IMR-90 (cell line): ENCODE results near the gene GPC6. TPM values are rescaled to one million over a fixed set of nuclear protein-coding genes. Genes with fewer than 3 reads are reported as not detected.

ENCODE experiments used
- ATAC-seq: fragments of 200-7000 bp; cut with Tn5 transposase; 2 replicates; pipeline ENCODE4 v1.9.1; 2020; ENCODE audit warnings: low read depth, mild to moderate bottlenecking, moderate library complexity
- BruUV-seq: library from RNA; stranded (reverse); fragments of 400-500 nt; replicated peaks from 2 replicates; lab custom pipeline; 2021; lab: Mats Ljungman, UMichigan
- CTCF ChIA-PET: fragments of 300-600 bp; formaldehyde crosslinking; extraction: SDS; loops from one replicate; lab custom pipeline; 2021; ENCODE audit warnings: antibody characterized with exemption; lab: Yijun Ruan, JAX
- POLR2A ChIA-PET: fragments of 300-600 bp; sonication (Branson Sonifier 250); formaldehyde crosslinking; loops from one replicate; lab custom pipeline; 2022; ENCODE audit warnings: antibody characterized with exemption; ENCODE audit not compliant: unreplicated experiment; lab: Charles Lee
- DNase-seq: peaks from one replicate; pipeline ENCODE4 v3.0.0; 2013
- H2AFZ ChIP-seq: replicated peaks from 2 replicates; pipeline ENCODE3; 2013; ENCODE audit warnings: low read length, mild to moderate bottlenecking; ENCODE audit not compliant: poor library complexity
- H2AK5ac ChIP-seq: 2 replicates; pipeline ENCODE4 v1.6.1; 2013; ENCODE audit warnings: low read depth, low read length, inconsistent platforms
- H2AK9ac ChIP-seq: replicated peaks from 2 replicates; pipeline ENCODE3; 2013; ENCODE audit warnings: mild to moderate bottlenecking, low read depth, low read length, moderate library complexity; ENCODE audit not compliant: poor library complexity
- H2BK120ac ChIP-seq: 2 replicates; pipeline ENCODE4 v1.6.1; 2013; ENCODE audit warnings: low read depth, low read length, inconsistent platforms
- H2BK15ac ChIP-seq: 3 replicates; pipeline ENCODE4 v1.6.1; 2013; ENCODE audit warnings: low read depth, low read length, inconsistent platforms
- H2BK20ac ChIP-seq: 2 replicates; pipeline ENCODE4 v1.6.1; 2013; ENCODE audit warnings: low read depth, mild to moderate bottlenecking, inconsistent platforms, low read length, moderate library complexity
- H2BK5ac ChIP-seq: 2 replicates; pipeline ENCODE4 v1.6.1; 2013; ENCODE audit warnings: mild to moderate bottlenecking, low read depth, low read length, inconsistent platforms; ENCODE audit not compliant: poor library complexity, severe bottlenecking
- H3K14ac ChIP-seq: replicated peaks from 2 replicates; pipeline ENCODE4 v1.6.1; 2013; ENCODE audit warnings: low read depth, low read length, inconsistent platforms
- H3K18ac ChIP-seq: 2 replicates; pipeline ENCODE4 v1.6.1; 2013; ENCODE audit warnings: low read depth, low read length, control low read depth
- H3K23ac ChIP-seq: 2 replicates; pipeline ENCODE4 v1.6.1; 2013; ENCODE audit warnings: low read depth, low read length, inconsistent platforms
- H3K27ac ChIP-seq: 2 replicates; pipeline ENCODE4 v1.5.1; 2013; ENCODE audit warnings: mild to moderate bottlenecking, control low read depth, low read length; ENCODE audit not compliant: insufficient read depth
- H3K27me3 ChIP-seq: 2 replicates; pipeline ENCODE4 v1.6.1; 2013; ENCODE audit warnings: low read length; ENCODE audit not compliant: control insufficient read depth, insufficient read depth
- H3K36me3 ChIP-seq: 2 replicates; pipeline ENCODE4 v1.6.1; 2013; ENCODE audit warnings: low read length, mixed read lengths; ENCODE audit not compliant: control insufficient read depth, insufficient read depth
- H3K4ac ChIP-seq: 2 replicates; pipeline ENCODE4 v1.6.1; 2013; ENCODE audit warnings: low read depth, low read length, inconsistent platforms
- H3K4me1 ChIP-seq: 2 replicates; pipeline ENCODE4 v1.6.1; 2013; ENCODE audit warnings: low read length, mixed read lengths; ENCODE audit not compliant: control insufficient read depth, insufficient read depth
- H3K4me2 ChIP-seq: 2 replicates; pipeline ENCODE4 v1.6.1; 2013; ENCODE audit warnings: low read depth, mild to moderate bottlenecking, control low read depth, low read length, moderate library complexity
- H3K4me3 ChIP-seq: 2 replicates; pipeline ENCODE4 v1.5.1; 2013; ENCODE audit warnings: low read depth, mild to moderate bottlenecking, control low read depth, low read length, moderate library complexity; ENCODE audit not compliant: insufficient read depth
- H3K56ac ChIP-seq: 2 replicates; pipeline ENCODE4 v1.6.1; 2013; ENCODE audit warnings: low read length, inconsistent platforms; ENCODE audit not compliant: insufficient read depth; ENCODE audit errors: extremely low read depth
- H3K79me1 ChIP-seq, 2 experiments: 2 replicates each; pipeline ENCODE4 v1.6.1; 2013; ENCODE audit warnings: low read length in 2 of 2, inconsistent platforms in 1 of 2, low read depth in 1 of 2
- H3K9ac ChIP-seq: 2 replicates; pipeline ENCODE4 v1.6.1; 2013; ENCODE audit warnings: low read depth, low read length, control low read depth
- H3K9me1 ChIP-seq: 2 replicates; pipeline ENCODE4 v1.6.1; 2013; ENCODE audit warnings: low read length, inconsistent platforms; ENCODE audit not compliant: insufficient read depth
- H3K9me3 ChIP-seq: 2 replicates; pipeline ENCODE4 v1.6.1; 2013; ENCODE audit warnings: low read length; ENCODE audit not compliant: control insufficient read depth, insufficient read depth
- H4K20me1 ChIP-seq: 2 replicates; pipeline ENCODE4 v1.6.1; 2013; ENCODE audit warnings: low read length, inconsistent platforms; ENCODE audit not compliant: insufficient read depth
- H4K5ac ChIP-seq: 2 replicates; pipeline ENCODE4 v1.6.1; 2013; ENCODE audit warnings: mild to moderate bottlenecking, low read depth, low read length, control low read depth
- H4K8ac ChIP-seq, 2 experiments: 2 replicates each; pipeline ENCODE4 v1.6.1; 2013; ENCODE audit warnings: low read depth in 2 of 2, low read length in 2 of 2, control low read depth in 1 of 2, inconsistent platforms in 1 of 2
- H4K91ac ChIP-seq: 2 replicates; pipeline ENCODE4 v1.6.1; 2013; ENCODE audit warnings: low read depth, low read length, inconsistent platforms; ENCODE audit not compliant: insufficient read depth
- BHLHE40 ChIP-seq: fragments of 150-350 bp; IDR thresholded peaks from 2 replicates; pipeline ENCODE4 v1.6.1; 2016; ENCODE audit warnings: mild to moderate bottlenecking, low read depth, low read length
- CEBPB ChIP-seq: IDR thresholded peaks from 2 replicates; pipeline ENCODE4 v1.6.1; 2012; ENCODE audit warnings: low read depth, low read length, improper control_type of control experiment
- CHD1 ChIP-seq: IDR thresholded peaks from 2 replicates; pipeline ENCODE4 v1.6.1; 2012; ENCODE audit warnings: low read depth, low read length, improper control_type of control experiment
- CTCF ChIP-seq: conservative IDR thresholded peaks from 2 replicates; pipeline ENCODE4 v1.5.1; 2012; ENCODE audit warnings: mild to moderate bottlenecking, low read depth, low read length, improper control_type of control experiment
- ELK1 ChIP-seq: fragments of 150-350 bp; IDR thresholded peaks from 2 replicates; pipeline ENCODE4 v1.6.1; 2016; ENCODE audit warnings: low read depth, mild to moderate bottlenecking, low read length, moderate library complexity, borderline replicate concordance
- FOS ChIP-seq: fragments of 150-350 bp; IDR thresholded peaks from 2 replicates; pipeline ENCODE4 v1.6.1; 2016; ENCODE audit warnings: low read depth, low read length
- MAFK ChIP-seq: IDR thresholded peaks from 2 replicates; pipeline ENCODE4 v1.6.1; 2012; ENCODE audit warnings: low read depth, low read length, improper control_type of control experiment
- MAZ ChIP-seq: IDR thresholded peaks from 2 replicates; pipeline ENCODE4 v1.6.1; 2012; ENCODE audit warnings: low read depth, mild to moderate bottlenecking, low read length, improper control_type of control experiment, moderate library complexity, borderline replicate concordance
- MXI1 ChIP-seq: IDR thresholded peaks from 2 replicates; pipeline ENCODE4 v1.6.1; 2012; ENCODE audit warnings: low read depth, mild to moderate bottlenecking, low read length, moderate library complexity, borderline replicate concordance
- NFE2L2 ChIP-seq: fragments of 150-350 bp; IDR thresholded peaks from 2 replicates; pipeline ENCODE4 v1.6.1; 2016; ENCODE audit warnings: low read depth, mild to moderate bottlenecking, low read length
- POLR2A ChIP-seq: IDR thresholded peaks from 2 replicates; pipeline ENCODE4 v1.6.1; 2012; ENCODE audit warnings: mild to moderate bottlenecking, low read depth, low read length
- RAD21 ChIP-seq: IDR thresholded peaks from 2 replicates; pipeline ENCODE4 v1.6.1; 2012; ENCODE audit warnings: low read length, improper control_type of control experiment
- RCOR1 ChIP-seq: IDR thresholded peaks from 2 replicates; pipeline ENCODE4 v1.6.1; 2012; ENCODE audit warnings: mild to moderate bottlenecking, low read length, improper control_type of control experiment; ENCODE audit not compliant: insufficient replicate concordance
- RFX5 ChIP-seq: IDR thresholded peaks from 2 replicates; pipeline ENCODE4 v1.8.0; 2012; ENCODE audit warnings: low read depth, mild to moderate bottlenecking, low read length, moderate library complexity
- SMC3 ChIP-seq: fragments of 150-350 bp; IDR thresholded peaks from 2 replicates; pipeline ENCODE4 v1.6.1; 2016; ENCODE audit warnings: low read depth, mild to moderate bottlenecking, antibody characterized with exemption, low read length, moderate library complexity
- WGBS, 2 experiments: methylation state at CpG; one replicate each; pipeline versions ENCODE4 v1.1.5 to v1.1.7; 2013; ENCODE audit warnings: missing lambda C conversion rate in 2 of 2; ENCODE audit not compliant: insufficient read length in 1 of 2; ENCODE audit errors: extremely low coverage in 2 of 2; 5-methylcytosine and 5-hydroxymethylcytosine counted together
- dilution Hi-C: fragments of 300-500 bp; cut with HindIII; formaldehyde crosslinking; loops from one replicate; pipeline ENCODE4 v1.14.3; 2018; ENCODE audit warnings: low sequenced_read_pairs; ENCODE audit not compliant: unreplicated experiment
- in situ Hi-C: fragments of 300-500 bp; cut with MboI; formaldehyde crosslinking; loops from 3 replicates; pipeline ENCODE4 v1.14.3; 2019; ENCODE audit warnings: low sequenced_read_pairs, inconsistent platforms, mixed read lengths
- intact Hi-C: fragments of 100-400 bp; cut with micrococcal nuclease; formaldehyde crosslinking; loops from 2 replicates; pipeline ENCODE4 v1.10.0; 2022
- polyA plus RNA-seq, 3 experiments: library from polyadenylated mRNA; depleted of rRNA; stranded (reverse); fragments of >200 nt; gene quantifications; 2 replicates each; pipeline ENCODE4 v1.2.3, GENCODE V29; 2012; ENCODE audit warnings: low replicate concordance in 1 of 3
- total RNA-seq: library from RNA; depleted of rRNA; stranded (reverse); fragments of >200 nt; gene quantifications from 2 replicates; pipeline ENCODE4 v1.2.3, GENCODE V29; 2012
- TF ChIP-seq, protein P1 (sequence below): fragments of 150-350 bp; IDR thresholded peaks from 2 replicates; pipeline ENCODE4 v1.6.1; 2017; ENCODE audit warnings: mild to moderate bottlenecking, antibody characterized with exemption, low read length, low read depth

The GPC6 gene
- total and polyA plus RNA-seq, 2 of the 4 experiments (the other 2 are of a cell fraction): 14.9 to 39.4 TPM

GRCh38 chr13:93953841-93954240 is 727.2 kb downstream of the GPC6 start:
- Histone ChIP-seq H2AK9ac (no peak overlapping the region), H4K8ac (no peak overlapping the region), H3K4me2 (no peak overlapping the region), H2BK120ac (no peak overlapping the region), H3K9me1 (no peaks in the 10 kb centered on the region), H3K18ac (no peak overlapping the region), H3K36me3 (no peaks in the 10 kb centered on the region), H3K9ac (no peak overlapping the region), H3K56ac (no peak overlapping the region), H2AK5ac (no peak overlapping the region), H3K27ac (no peak overlapping the region), H4K20me1 (no peaks in the 10 kb centered on the region), H3K14ac (no peak overlapping the region), H3K79me1 (no peaks in the 10 kb centered on the region), H2BK20ac (no peak overlapping the region), H2BK15ac (no peak overlapping the region), H3K9me3 (no peaks in the 10 kb centered on the region), H3K4me3 (no peak overlapping the region), H4K91ac (no peak overlapping the region), H3K4ac (no peak overlapping the region), H4K5ac (no peak overlapping the region), H3K27me3 (no peaks in the 10 kb centered on the region), H3K4me1 (peaks cover 6% of the 10 kb centered on the region), H2AFZ (no peak overlapping the region), H2BK5ac (no peak overlapping the region), H3K23ac (no peak overlapping the region)
- BruUV-seq: no TSS peak
- dilution Hi-C loops (no loop called here), intact Hi-C loops (no loop called here), in situ Hi-C loops (no loop called here)
- ATAC-seq (no peak), DNase-seq (no peak)
- TF ChIP-seq MAFK (no peak), RAD21 (no peak), BHLHE40 (no peak), RCOR1 (no peak), CHD1 (no peak), ELK1 (no peak), RFX5 (no peak), CTCF (no peak), NFE2L2 (no peak), SMC3 (no peak), POLR2A (no peak), FOS (no peak), CEBPB (no peak), MXI1 (no peak), MAZ (no peak)
- TF ChIP-seq, protein P1, sequence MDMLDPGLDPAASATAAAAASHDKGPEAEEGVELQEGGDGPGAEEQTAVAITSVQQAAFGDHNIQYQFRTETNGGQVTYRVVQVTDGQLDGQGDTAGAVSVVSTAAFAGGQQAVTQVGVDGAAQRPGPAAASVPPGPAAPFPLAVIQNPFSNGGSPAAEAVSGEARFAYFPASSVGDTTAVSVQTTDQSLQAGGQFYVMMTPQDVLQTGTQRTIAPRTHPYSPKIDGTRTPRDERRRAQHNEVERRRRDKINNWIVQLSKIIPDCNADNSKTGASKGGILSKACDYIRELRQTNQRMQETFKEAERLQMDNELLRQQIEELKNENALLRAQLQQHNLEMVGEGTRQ: no peak
- ChIA-PET POLR2A (no interaction called here), CTCF (no interaction called here)
- WGBS, 2 experiments: no CpG with 5 or more reads among the region's 1 CpG
